IMR-90 (cell line): ENCODE results near the gene ACOXL. TPM values are rescaled to one million over a fixed set of nuclear protein-coding genes. Genes with fewer than 3 reads are reported as not detected.

Experiments
- ATAC-seq: fragments of 200-7000 bp; cut with Tn5 transposase; 2 replicates; pipeline ENCODE4 v1.9.1; 2020; ENCODE audit warnings: low read depth, mild to moderate bottlenecking, moderate library complexity
- BruUV-seq: library from RNA; stranded (reverse); fragments of 400-500 nt; replicated peaks from 2 replicates; lab custom pipeline; 2021; lab: Mats Ljungman, UMichigan
- CTCF ChIA-PET: fragments of 300-600 bp; formaldehyde crosslinking; extraction: SDS; loops from one replicate; lab custom pipeline; 2021; ENCODE audit warnings: antibody characterized with exemption; lab: Yijun Ruan, JAX
- POLR2A ChIA-PET: fragments of 300-600 bp; sonication (Branson Sonifier 250); formaldehyde crosslinking; loops from one replicate; lab custom pipeline; 2022; ENCODE audit warnings: antibody characterized with exemption; ENCODE audit not compliant: unreplicated experiment; lab: Charles Lee
- DNase-seq: peaks from one replicate; pipeline ENCODE4 v3.0.0; 2013
- H2AFZ ChIP-seq: replicated peaks from 2 replicates; pipeline ENCODE3; 2013; ENCODE audit warnings: low read length, mild to moderate bottlenecking; ENCODE audit not compliant: poor library complexity
- H2AK5ac ChIP-seq: 2 replicates; pipeline ENCODE4 v1.6.1; 2013; ENCODE audit warnings: low read depth, low read length, inconsistent platforms
- H2AK9ac ChIP-seq: replicated peaks from 2 replicates; pipeline ENCODE3; 2013; ENCODE audit warnings: mild to moderate bottlenecking, low read depth, low read length, moderate library complexity; ENCODE audit not compliant: poor library complexity
- H2BK120ac ChIP-seq: 2 replicates; pipeline ENCODE4 v1.6.1; 2013; ENCODE audit warnings: low read depth, low read length, inconsistent platforms
- H2BK15ac ChIP-seq: 3 replicates; pipeline ENCODE4 v1.6.1; 2013; ENCODE audit warnings: low read depth, low read length, inconsistent platforms
- H2BK20ac ChIP-seq: 2 replicates; pipeline ENCODE4 v1.6.1; 2013; ENCODE audit warnings: low read depth, mild to moderate bottlenecking, inconsistent platforms, low read length, moderate library complexity
- H2BK5ac ChIP-seq: 2 replicates; pipeline ENCODE4 v1.6.1; 2013; ENCODE audit warnings: mild to moderate bottlenecking, low read depth, low read length, inconsistent platforms; ENCODE audit not compliant: poor library complexity, severe bottlenecking
- H3K14ac ChIP-seq: replicated peaks from 2 replicates; pipeline ENCODE4 v1.6.1; 2013; ENCODE audit warnings: low read depth, low read length, inconsistent platforms
- H3K18ac ChIP-seq: 2 replicates; pipeline ENCODE4 v1.6.1; 2013; ENCODE audit warnings: low read depth, low read length, control low read depth
- H3K23ac ChIP-seq: 2 replicates; pipeline ENCODE4 v1.6.1; 2013; ENCODE audit warnings: low read depth, low read length, inconsistent platforms
- H3K27ac ChIP-seq: 2 replicates; pipeline ENCODE4 v1.5.1; 2013; ENCODE audit warnings: mild to moderate bottlenecking, control low read depth, low read length; ENCODE audit not compliant: insufficient read depth
- H3K27me3 ChIP-seq: 2 replicates; pipeline ENCODE4 v1.6.1; 2013; ENCODE audit warnings: low read length; ENCODE audit not compliant: control insufficient read depth, insufficient read depth
- H3K36me3 ChIP-seq: 2 replicates; pipeline ENCODE4 v1.6.1; 2013; ENCODE audit warnings: low read length, mixed read lengths; ENCODE audit not compliant: control insufficient read depth, insufficient read depth
- H3K4ac ChIP-seq: 2 replicates; pipeline ENCODE4 v1.6.1; 2013; ENCODE audit warnings: low read depth, low read length, inconsistent platforms
- H3K4me1 ChIP-seq: 2 replicates; pipeline ENCODE4 v1.6.1; 2013; ENCODE audit warnings: low read length, mixed read lengths; ENCODE audit not compliant: control insufficient read depth, insufficient read depth
- H3K4me2 ChIP-seq: 2 replicates; pipeline ENCODE4 v1.6.1; 2013; ENCODE audit warnings: low read depth, mild to moderate bottlenecking, control low read depth, low read length, moderate library complexity
- H3K4me3 ChIP-seq: 2 replicates; pipeline ENCODE4 v1.5.1; 2013; ENCODE audit warnings: low read depth, mild to moderate bottlenecking, control low read depth, low read length, moderate library complexity; ENCODE audit not compliant: insufficient read depth
- H3K56ac ChIP-seq: 2 replicates; pipeline ENCODE4 v1.6.1; 2013; ENCODE audit warnings: low read length, inconsistent platforms; ENCODE audit not compliant: insufficient read depth; ENCODE audit errors: extremely low read depth
- H3K79me1 ChIP-seq, 2 experiments: 2 replicates each; pipeline ENCODE4 v1.6.1; 2013; ENCODE audit warnings: low read length in 2 of 2, inconsistent platforms in 1 of 2, low read depth in 1 of 2
- H3K9ac ChIP-seq: 2 replicates; pipeline ENCODE4 v1.6.1; 2013; ENCODE audit warnings: low read depth, low read length, control low read depth
- H3K9me1 ChIP-seq: 2 replicates; pipeline ENCODE4 v1.6.1; 2013; ENCODE audit warnings: low read length, inconsistent platforms; ENCODE audit not compliant: insufficient read depth
- H3K9me3 ChIP-seq: 2 replicates; pipeline ENCODE4 v1.6.1; 2013; ENCODE audit warnings: low read length; ENCODE audit not compliant: control insufficient read depth, insufficient read depth
- H4K20me1 ChIP-seq: 2 replicates; pipeline ENCODE4 v1.6.1; 2013; ENCODE audit warnings: low read length, inconsistent platforms; ENCODE audit not compliant: insufficient read depth
- H4K5ac ChIP-seq: 2 replicates; pipeline ENCODE4 v1.6.1; 2013; ENCODE audit warnings: mild to moderate bottlenecking, low read depth, low read length, control low read depth
- H4K8ac ChIP-seq, 2 experiments: 2 replicates each; pipeline ENCODE4 v1.6.1; 2013; ENCODE audit warnings: low read depth in 2 of 2, low read length in 2 of 2, control low read depth in 1 of 2, inconsistent platforms in 1 of 2
- H4K91ac ChIP-seq: 2 replicates; pipeline ENCODE4 v1.6.1; 2013; ENCODE audit warnings: low read depth, low read length, inconsistent platforms; ENCODE audit not compliant: insufficient read depth
- MAFK ChIP-seq: IDR thresholded peaks from 2 replicates; pipeline ENCODE4 v1.6.1; 2012; ENCODE audit warnings: low read depth, low read length, improper control_type of control experiment
- USF2 ChIP-seq: fragments of 150-350 bp; IDR thresholded peaks from 2 replicates; pipeline ENCODE4 v1.6.1; 2017; ENCODE audit warnings: mild to moderate bottlenecking, antibody characterized with exemption, low read length, low read depth
- WGBS, 2 experiments: methylation state at CpG; one replicate each; pipeline versions ENCODE4 v1.1.5 to v1.1.7; 2013; ENCODE audit warnings: missing lambda C conversion rate in 2 of 2; ENCODE audit not compliant: insufficient read length in 1 of 2; ENCODE audit errors: extremely low coverage in 2 of 2; 5-methylcytosine and 5-hydroxymethylcytosine counted together
- dilution Hi-C: fragments of 300-500 bp; cut with HindIII; formaldehyde crosslinking; loops from one replicate; pipeline ENCODE4 v1.14.3; 2018; ENCODE audit warnings: low sequenced_read_pairs; ENCODE audit not compliant: unreplicated experiment
- in situ Hi-C: fragments of 300-500 bp; cut with MboI; formaldehyde crosslinking; loops from 3 replicates; pipeline ENCODE4 v1.14.3; 2019; ENCODE audit warnings: low sequenced_read_pairs, inconsistent platforms, mixed read lengths
- intact Hi-C: fragments of 100-400 bp; cut with micrococcal nuclease; formaldehyde crosslinking; loops from 2 replicates; pipeline ENCODE4 v1.10.0; 2022
- polyA plus RNA-seq, 3 experiments: library from polyadenylated mRNA; depleted of rRNA; stranded (reverse); fragments of >200 nt; gene quantifications; 2 replicates each; pipeline ENCODE4 v1.2.3, GENCODE V29; 2012; ENCODE audit warnings: low replicate concordance in 1 of 3
- total RNA-seq: library from RNA; depleted of rRNA; stranded (reverse); fragments of >200 nt; gene quantifications from 2 replicates; pipeline ENCODE4 v1.2.3, GENCODE V29; 2012

The ACOXL gene
- total and polyA plus RNA-seq, 2 of the 4 experiments (the other 2 are of a cell fraction), result not detected

GRCh38 chr2:111071600-111072171 is 339.3 kb downstream of the ACOXL start:
- H2AFZ ChIP-seq, result no peak overlapping the region
- no peak overlapping the region for H2BK15ac ChIP-seq
- 33% methylated on average over 1 of the region's 5 CpGs; no CpG with 5 or more reads in 1 of the 2 experiments for WGBS, 2 experiments

More at GRCh38 chr2:111071600-111072171, 339.3 kb downstream of the ACOXL start:
- intact Hi-C loops, result no loop called here
- peaks cover 7% of the 10 kb centered on the region for H3K4me1 ChIP-seq
- ChIA-PET CTCF (no interaction called here), POLR2A (no interaction called here)
- no peak overlapping the region for H3K18ac ChIP-seq
- no peak overlapping the region for H3K4me3 ChIP-seq
- in situ Hi-C loops, result no loop called here
- H3K56ac ChIP-seq, result no peak overlapping the region
- TF ChIP-seq MAFK (no peak), USF2 (peak; percentile 81; the same call in 1 of the 2 replicates)
- H3K9me3 ChIP-seq, result peaks cover 7% of the 10 kb centered on the region; the same call in 1 of the 2 replicates
- no peak overlapping the region for H4K8ac ChIP-seq
- H3K14ac ChIP-seq, result no peak overlapping the region
- H3K4me2 ChIP-seq, result peak overlapping the region; percentile 26
- no peak overlapping the region for H2AK5ac ChIP-seq
- H3K27me3 ChIP-seq, result peaks cover 20% of the 10 kb centered on the region
- no peak overlapping the region for H3K23ac ChIP-seq
- H2BK5ac ChIP-seq, result no peak overlapping the region
- no peak overlapping the region for H4K91ac ChIP-seq
- no peak overlapping the region for H4K5ac ChIP-seq
- H3K4ac ChIP-seq, result no peak overlapping the region
- no peaks in the 10 kb centered on the region for H3K36me3 ChIP-seq
- H2BK120ac ChIP-seq, result no peak overlapping the region
- DNase-seq (peak; percentile 73), ATAC-seq (peak; percentile 80)
- H3K9me1 ChIP-seq, result peaks cover 5% of the 10 kb centered on the region
- dilution Hi-C loops, result no loop called here
- H2BK20ac ChIP-seq, result no peak overlapping the region
- no TSS peak for BruUV-seq
- H4K20me1 ChIP-seq, result peaks cover 11% of the 10 kb centered on the region; the same call in 1 of the 2 replicates
- H3K79me1 ChIP-seq, result no peaks in the 10 kb centered on the region
- H2AK9ac ChIP-seq, result no peak overlapping the region
- no peak overlapping the region for H3K27ac ChIP-seq
- H3K9ac ChIP-seq, result no peak overlapping the region
